NCI-H2196 treated with DMSO at 0.1 percent for 48 hours (cell line): ENCODE results near the gene MLX.
"Not testable (repeated sequence)": the region's sequence is repeated elsewhere in the genome, so short reads cannot be mapped to it uniquely, and the experiment has no call there.

Source experiments
- DNase-seq: peaks from one replicate; lab custom pipeline; 2025; ENCODE audit not compliant: unreplicated experiment; lab: John Stamatoyannopoulos, UW

MLX gene

GRCh38 chr17:42554250-42555121 is 12.4 kb upstream of the MLX start:
- peak; percentile 49 for DNase-seq

GRCh38 chr17:42555122-42555622 is 11.7 kb upstream of the MLX start:
- DNase-seq = no peak

- not testable (repeated sequence) for DNase-seq
These were observed 10.8 kb upstream of the MLX start for GRCh38 chr17:42555961-42556617.

GRCh38 chr17:42559075-42559474 is 7.8 kb upstream of the MLX start:
- no peak for DNase-seq

- DNase-seq = no peak
These were observed 6.7 kb upstream of the MLX start for GRCh38 chr17:42560246-42560645.

- DNase-seq = peak; percentile 65
These were observed 5.0 kb upstream of the MLX start, which contains the start of gene COASY for GRCh38 chr17:42561897-42562387. TSS of gene COASY (plus strand) at chr17:42562148. CDS start at chr17:42562623, 475 bp downstream.

GRCh38 chr17:42562388-42563142 is 4.3 kb upstream of the MLX start:
- DNase-seq = no peak

- no peak for DNase-seq
These were observed 3.8 kb upstream of the MLX start for GRCh38 chr17:42563143-42563509.

- no peak for DNase-seq
These were observed 3.4 kb upstream of the MLX start for GRCh38 chr17:42563543-42563942.

- DNase-seq = no peak
These were observed 3.0 kb upstream of the MLX start for GRCh38 chr17:42563950-42564349.

- no peak for DNase-seq
These were observed 1.9 kb upstream of the MLX start for GRCh38 chr17:42564815-42565522.

GRCh38 chr17:42565523-42566214 is 1.2 kb upstream of the MLX start:
- DNase-seq = no peak

GRCh38 chr17:42566215-42566882 is 551 bp upstream of the MLX start:
- DNase-seq = no peak

- no peak for DNase-seq
These were observed 1.6 kb downstream of the MLX start for GRCh38 chr17:42568341-42569111.

- no peak for DNase-seq
These were observed 4.7 kb downstream of the MLX start for GRCh38 chr17:42571435-42572225.

GRCh38 chr17:42573095-42573494 is 6.2 kb downstream of the MLX start:
- no peak for DNase-seq

- DNase-seq = no peak
These were observed 7.6 kb downstream of the MLX start for GRCh38 chr17:42574463-42574862.

GRCh38 chr17:42577140-42577531 is 10.2 kb downstream of the MLX start:
- DNase-seq = no peak
